ENCODE measurements around the gene ZG16B.

ZG16B gene

DNA sequence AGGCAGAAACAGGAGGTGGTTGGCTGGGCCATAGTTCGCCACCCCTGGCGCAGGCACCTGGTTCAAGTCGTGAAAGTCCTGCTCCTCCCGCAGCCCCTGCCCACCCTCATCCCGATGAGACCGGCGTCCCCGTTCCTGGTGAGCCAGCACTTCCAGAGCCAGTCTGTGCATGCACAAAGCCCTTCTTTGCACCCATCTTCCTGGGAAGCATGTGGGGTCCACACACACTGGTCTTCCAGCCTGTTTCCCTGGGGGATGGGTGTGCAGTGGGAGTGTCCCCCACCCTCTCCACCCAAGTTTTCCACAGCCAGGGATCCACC lies 1.6 kb upstream of the ZG16B start:
- Histone ChIP-seq H3K4me1 (ENCODE audit: control insufficient read depth, insufficient read depth, low read length) (no peaks in the 10 kb centered on the region), H3K4me3 (ENCODE audit: low read depth, low read length) (no peak overlapping the region), H3K9me3 (ENCODE audit: control insufficient read depth, insufficient read depth, low read depth, low read length) (no peaks in the 10 kb centered on the region), H3K36me3 (ENCODE audit: control insufficient read depth in 2 of 2, insufficient read depth in 1 of 2, low read length in 2 of 2) (no peaks in the 10 kb centered on the region), H3K27ac (ENCODE audit: extremely low read depth, low read depth, low read length) (no peak overlapping the region)
- ChIA-PET POLR2A (no interaction called here), CTCF (interaction anchor here (0.7 kb wide), 1 partner anchor 11 kb away, joined by 3 read pairs; no protein-coding TSS in a partner anchor)
- no peak for TF ChIP-seq ZNF112 (tag by site-specific recombination; IDR thresholded peaks at IDR 0.05)

GRCh38 chr16:2828876-2829430 lies 1.1 kb upstream of the ZG16B start:
- H3K27ac ChIP-seq (ENCODE audit: extremely low read depth, low read depth, low read length) = no peak overlapping the region
- H3K36me3 ChIP-seq (ENCODE audit: control insufficient read depth in 2 of 2, insufficient read depth in 1 of 2, low read length in 2 of 2) = no peaks in the 10 kb centered on the region
- no peaks in the 10 kb centered on the region for H3K4me1 ChIP-seq (ENCODE audit: control insufficient read depth, insufficient read depth, low read length)
- CTCF ChIA-PET = interaction anchor here (0.7 kb wide), 1 partner anchor 10 kb away, joined by 3 read pairs; no protein-coding TSS in a partner anchor
- no peak for TF ChIP-seq ZNF121 (tag by site-specific recombination; IDR thresholded peaks at IDR 0.05)
- no peak for TF ChIP-seq ZNF558 (tag by site-specific recombination; IDR thresholded peaks at IDR 0.05)
- no peak for TF ChIP-seq BCL6B (tag by site-specific recombination; IDR thresholded peaks at IDR 0.05)
- TF ChIP-seq PATZ1 (tag by site-specific recombination; IDR thresholded peaks at IDR 0.05) = no peak
- no peak for TF ChIP-seq ZNF776 (tag by site-specific recombination; IDR thresholded peaks at IDR 0.05; ENCODE audit: borderline replicate concordance)
- TF ChIP-seq ZNF560 (tag by site-specific recombination; IDR thresholded peaks at IDR 0.05; ENCODE audit: borderline replicate concordance) = no peak
- H3K4me3 ChIP-seq (ENCODE audit: low read depth, low read length) = no peak overlapping the region
- POLR2A ChIA-PET = no interaction called here
- no peaks in the 10 kb centered on the region for H3K9me3 ChIP-seq (ENCODE audit: control insufficient read depth, insufficient read depth, low read depth, low read length)

GRCh38 chr16:2830355-2830695 lies 222 bp downstream of the ZG16B start:
- ChIA-PET CTCF (interaction anchor here (1.5 kb wide), 1 partner anchor 9 kb away, joined by 6 read pairs; no protein-coding TSS in a partner anchor), POLR2A (no interaction called here)
- Histone ChIP-seq H3K4me3 (ENCODE audit: low read depth, low read length) (no peak overlapping the region), H3K9me3 (ENCODE audit: control insufficient read depth, insufficient read depth, low read depth, low read length) (no peaks in the 10 kb centered on the region), H3K27ac (ENCODE audit: extremely low read depth, low read depth, low read length) (no peak overlapping the region), H3K36me3 (ENCODE audit: control insufficient read depth in 2 of 2, insufficient read depth in 1 of 2, low read length in 2 of 2) (no peaks in the 10 kb centered on the region), H3K4me1 (ENCODE audit: control insufficient read depth, insufficient read depth, low read length) (no peaks in the 10 kb centered on the region)
- no peak for TF ChIP-seq ZNF112 (tag by site-specific recombination; IDR thresholded peaks at IDR 0.05)
- peak; percentile 60; the same call in 1 of the 2 replicates for TF ChIP-seq GLIS1 (tag by site-specific recombination; IDR thresholded peaks at IDR 0.05)
- TF ChIP-seq, protein P1, sequence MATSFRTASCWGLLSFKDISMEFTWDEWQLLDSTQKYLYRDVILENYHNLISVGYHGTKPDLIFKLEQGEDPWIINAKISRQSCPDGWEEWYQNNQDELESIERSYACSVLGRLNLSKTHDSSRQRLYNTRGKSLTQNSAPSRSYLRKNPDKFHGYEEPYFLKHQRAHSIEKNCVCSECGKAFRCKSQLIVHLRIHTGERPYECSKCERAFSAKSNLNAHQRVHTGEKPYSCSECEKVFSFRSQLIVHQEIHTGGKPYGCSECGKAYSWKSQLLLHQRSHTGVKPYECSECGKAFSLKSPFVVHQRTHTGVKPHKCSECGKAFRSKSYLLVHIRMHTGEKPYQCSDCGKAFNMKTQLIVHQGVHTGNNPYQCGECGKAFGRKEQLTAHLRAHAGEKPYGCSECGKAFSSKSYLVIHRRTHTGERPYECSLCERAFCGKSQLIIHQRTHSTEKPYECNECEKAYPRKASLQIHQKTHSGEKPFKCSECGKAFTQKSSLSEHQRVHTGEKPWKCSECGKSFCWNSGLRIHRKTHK (tag by site-specific recombination; IDR thresholded peaks at IDR 0.05) = no peak
- TF ChIP-seq TSHZ1 (tag by site-specific recombination; IDR thresholded peaks at IDR 0.05; ENCODE audit: borderline replicate concordance) = no peak
- TF ChIP-seq ZNF785 (tag by site-specific recombination; IDR thresholded peaks at IDR 0.05) = no peak
- TF ChIP-seq, protein P2, sequence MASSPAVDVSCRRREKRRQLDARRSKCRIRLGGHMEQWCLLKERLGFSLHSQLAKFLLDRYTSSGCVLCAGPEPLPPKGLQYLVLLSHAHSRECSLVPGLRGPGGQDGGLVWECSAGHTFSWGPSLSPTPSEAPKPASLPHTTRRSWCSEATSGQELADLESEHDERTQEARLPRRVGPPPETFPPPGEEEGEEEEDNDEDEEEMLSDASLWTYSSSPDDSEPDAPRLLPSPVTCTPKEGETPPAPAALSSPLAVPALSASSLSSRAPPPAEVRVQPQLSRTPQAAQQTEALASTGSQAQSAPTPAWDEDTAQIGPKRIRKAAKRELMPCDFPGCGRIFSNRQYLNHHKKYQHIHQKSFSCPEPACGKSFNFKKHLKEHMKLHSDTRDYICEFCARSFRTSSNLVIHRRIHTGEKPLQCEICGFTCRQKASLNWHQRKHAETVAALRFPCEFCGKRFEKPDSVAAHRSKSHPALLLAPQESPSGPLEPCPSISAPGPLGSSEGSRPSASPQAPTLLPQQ (tag by site-specific recombination; IDR thresholded peaks at IDR 0.05) = no peak
